SK-N-SH treated with all-trans-retinoic acid at 6 μM for 48 hours (cell line): ENCODE data around the gene CENPE.
A peak's percentile ranks its signal among the peaks of the same experiment; 100 is the strongest.

ENCODE experiments used
- ATAC-seq: fragments of 200-7000 bp; cut with Tn5 transposase; 3 replicates; pipeline ENCODE4 v1.9.1; 2020; ENCODE audit warnings: mild to moderate bottlenecking, moderate library complexity
- ARNTL ChIP-seq: fragments of 450-650 bp; formaldehyde crosslinking; IDR thresholded peaks from 2 replicates; pipeline ENCODE4 v1.5.0; 2020; ENCODE audit warnings: low read depth, mild to moderate bottlenecking, moderate library complexity, borderline replicate concordance
- BACH2 ChIP-seq: fragments of 250-450 bp; sonication (Bioruptor Pico); IDR thresholded peaks from 2 replicates; pipeline ENCODE4 v1.9.0; 2021; ENCODE audit warnings: mild to moderate bottlenecking, borderline replicate concordance
- CSDC2 ChIP-seq: fragments of 250-450 bp; sonication (Bioruptor Pico); IDR thresholded peaks from 2 replicates; pipeline ENCODE4 v1.5.0; 2020; ENCODE audit warnings: mild to moderate bottlenecking, moderate library complexity
- ESRRG ChIP-seq: fragments of 250-450 bp; sonication (Bioruptor Pico); IDR thresholded peaks from 2 replicates; pipeline ENCODE4 v1.6.1; 2021; ENCODE audit warnings: mild to moderate bottlenecking
- GLIS3 ChIP-seq: fragments of 250-450 bp; sonication (Bioruptor Pico); IDR thresholded peaks from 2 replicates; pipeline ENCODE4 v1.5.0; 2020; ENCODE audit warnings: mild to moderate bottlenecking, moderate library complexity
- ISL1 ChIP-seq: fragments of 250-450 bp; sonication (Bioruptor Pico); IDR thresholded peaks from 2 replicates; pipeline ENCODE4 v2.1.2; 2022; ENCODE audit warnings: mild to moderate bottlenecking, moderate library complexity
- OSR1 ChIP-seq: fragments of 250-450 bp; sonication (Bioruptor Pico); IDR thresholded peaks from 2 replicates; pipeline ENCODE4 v1.8.0; 2022; ENCODE audit warnings: moderate library complexity, mild to moderate bottlenecking, inconsistent platforms
- PPARA ChIP-seq: fragments of 250-450 bp; sonication (Bioruptor Pico); IDR thresholded peaks from 2 replicates; pipeline ENCODE4 v1.5.0; 2020; ENCODE audit warnings: mild to moderate bottlenecking, borderline replicate concordance
- RARB ChIP-seq: fragments of 250-450 bp; sonication (Bioruptor Pico); IDR thresholded peaks from 2 replicates; pipeline ENCODE4 v1.8.0; 2021; ENCODE audit warnings: mild to moderate bottlenecking, moderate library complexity
- SNAI2 ChIP-seq: fragments of 250-450 bp; sonication (Bioruptor Pico); IDR thresholded peaks from 2 replicates; pipeline ENCODE4 v1.5.0; 2020; ENCODE audit warnings: mild to moderate bottlenecking, moderate library complexity
- TCF4 ChIP-seq: fragments of 250-450 bp; sonication (Bioruptor Pico); IDR thresholded peaks from 2 replicates; pipeline ENCODE4 v1.8.0; 2021; ENCODE audit warnings: mild to moderate bottlenecking, moderate library complexity, borderline replicate concordance
- TOX ChIP-seq: fragments of 250-450 bp; sonication (Bioruptor Pico); IDR thresholded peaks from 2 replicates; pipeline ENCODE4 v1.8.0; 2021; ENCODE audit warnings: mild to moderate bottlenecking, moderate library complexity, borderline replicate concordance
- ZC3H10 ChIP-seq: fragments of 250-450 bp; sonication (Bioruptor Pico); IDR thresholded peaks from 2 replicates; pipeline ENCODE4 v1.5.1; 2021; ENCODE audit warnings: mild to moderate bottlenecking, moderate library complexity
- ZFP3 ChIP-seq: fragments of 250-450 bp; sonication (Bioruptor Pico); IDR thresholded peaks from 2 replicates; pipeline ENCODE4 v1.5.0; 2020; ENCODE audit warnings: mild to moderate bottlenecking, moderate library complexity
- ZNF565 ChIP-seq: fragments of 450-650 bp; formaldehyde crosslinking; conservative IDR thresholded peaks from 2 replicates; pipeline ENCODE4 v1.5.0; 2020; ENCODE audit warnings: low read depth, mild to moderate bottlenecking, moderate library complexity
- ZNF70 ChIP-seq: fragments of 450-650 bp; formaldehyde crosslinking; IDR thresholded peaks from 2 replicates; pipeline ENCODE4 v1.5.0; 2020; ENCODE audit warnings: mild to moderate bottlenecking, moderate library complexity
- ZNF8 ChIP-seq: fragments of 450-650 bp; formaldehyde crosslinking; IDR thresholded peaks from 2 replicates; pipeline ENCODE4 v1.5.0; 2020; ENCODE audit warnings: mild to moderate bottlenecking, moderate library complexity
- TF ChIP-seq, protein P1 (sequence below): fragments of 250-450 bp; sonication (Bioruptor Pico); IDR thresholded peaks from 2 replicates; pipeline ENCODE4 v1.8.0; 2021; ENCODE audit warnings: low read depth, mild to moderate bottlenecking, moderate library complexity, borderline replicate concordance
- TF ChIP-seq, protein P2 (sequence below): fragments of 250-450 bp; sonication (Bioruptor Pico); IDR thresholded peaks from 2 replicates; pipeline ENCODE4 v1.5.1; 2020; ENCODE audit warnings: low read depth, mild to moderate bottlenecking, moderate library complexity
- TF ChIP-seq, protein P3 (sequence below): fragments of 250-450 bp; sonication (Bioruptor Pico); IDR thresholded peaks from 2 replicates; pipeline ENCODE4 v1.8.0; 2020; ENCODE audit warnings: mild to moderate bottlenecking, moderate library complexity, borderline replicate concordance
- TF ChIP-seq, protein P4 (sequence below): fragments of 250-450 bp; sonication (Bioruptor Pico); IDR thresholded peaks from 2 replicates; pipeline ENCODE4 v1.5.1; 2021; ENCODE audit warnings: mild to moderate bottlenecking, moderate library complexity

The CENPE gene

DNA sequence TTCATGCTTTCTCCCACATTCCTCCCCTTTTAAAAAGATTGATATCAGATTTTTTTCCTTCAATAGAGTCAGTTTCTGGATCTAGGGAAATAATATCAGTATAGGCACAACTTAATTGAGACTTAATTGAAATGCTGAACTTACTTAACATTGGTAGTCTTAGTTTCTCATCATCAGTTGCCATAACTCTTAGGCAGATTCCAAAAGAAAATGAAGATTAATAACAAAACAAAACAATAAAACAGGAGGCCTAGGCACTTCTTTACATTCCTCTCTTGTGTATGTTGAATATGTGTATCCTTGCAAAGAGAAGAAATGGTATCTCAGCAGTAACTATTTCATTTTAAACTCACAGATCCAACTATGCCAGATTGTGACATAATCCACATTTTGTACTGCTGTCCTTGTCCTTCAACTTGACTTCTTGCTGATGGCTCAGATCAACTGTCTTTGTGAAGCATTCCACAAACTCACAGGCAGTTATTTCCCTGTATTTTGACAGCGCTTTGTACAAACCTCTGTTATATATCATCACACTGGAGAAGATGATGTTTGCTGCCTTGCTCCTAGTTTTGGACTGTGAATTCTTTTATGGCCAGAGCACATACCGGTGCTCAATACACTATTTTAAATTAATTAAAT, 112.5 kb downstream of the CENPE start:
- TF ChIP-seq BACH2 (CRISPR knock-in tag), result no peak
- no peak for TF ChIP-seq ESRRG (CRISPR knock-in tag)
- no peak for TF ChIP-seq TOX (CRISPR knock-in tag)
- TF ChIP-seq CSDC2, result no peak
- TF ChIP-seq ISL1, result no peak
- TF ChIP-seq, protein P1, sequence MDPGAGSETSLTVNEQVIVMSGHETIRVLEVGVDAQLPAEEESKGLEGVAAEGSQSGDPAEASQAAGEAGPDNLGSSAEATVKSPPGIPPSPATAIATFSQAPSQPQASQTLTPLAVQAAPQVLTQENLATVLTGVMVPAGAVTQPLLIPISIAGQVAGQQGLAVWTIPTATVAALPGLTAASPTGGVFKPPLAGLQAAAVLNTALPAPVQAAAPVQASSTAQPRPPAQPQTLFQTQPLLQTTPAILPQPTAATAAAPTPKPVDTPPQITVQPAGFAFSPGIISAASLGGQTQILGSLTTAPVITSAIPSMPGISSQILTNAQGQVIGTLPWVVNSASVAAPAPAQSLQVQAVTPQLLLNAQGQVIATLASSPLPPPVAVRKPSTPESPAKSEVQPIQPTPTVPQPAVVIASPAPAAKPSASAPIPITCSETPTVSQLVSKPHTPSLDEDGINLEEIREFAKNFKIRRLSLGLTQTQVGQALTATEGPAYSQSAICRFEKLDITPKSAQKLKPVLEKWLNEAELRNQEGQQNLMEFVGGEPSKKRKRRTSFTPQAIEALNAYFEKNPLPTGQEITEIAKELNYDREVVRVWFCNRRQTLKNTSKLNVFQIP (CRISPR knock-in tag), result no peak
- no peak for TF ChIP-seq ZNF565 (CRISPR knock-in tag)
- no peak for TF ChIP-seq RARB (CRISPR knock-in tag)
- TF ChIP-seq ZFP3 (CRISPR knock-in tag), result no peak
- TF ChIP-seq, protein P2, sequence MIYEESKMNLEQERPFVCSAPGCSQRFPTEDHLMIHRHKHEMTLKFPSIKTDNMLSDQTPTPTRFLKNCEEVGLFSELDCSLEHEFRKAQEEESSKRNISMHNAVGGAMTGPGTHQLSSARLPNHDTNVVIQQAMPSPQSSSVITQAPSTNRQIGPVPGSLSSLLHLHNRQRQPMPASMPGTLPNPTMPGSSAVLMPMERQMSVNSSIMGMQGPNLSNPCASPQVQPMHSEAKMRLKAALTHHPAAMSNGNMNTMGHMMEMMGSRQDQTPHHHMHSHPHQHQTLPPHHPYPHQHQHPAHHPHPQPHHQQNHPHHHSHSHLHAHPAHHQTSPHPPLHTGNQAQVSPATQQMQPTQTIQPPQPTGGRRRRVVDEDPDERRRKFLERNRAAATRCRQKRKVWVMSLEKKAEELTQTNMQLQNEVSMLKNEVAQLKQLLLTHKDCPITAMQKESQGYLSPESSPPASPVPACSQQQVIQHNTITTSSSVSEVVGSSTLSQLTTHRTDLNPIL (CRISPR knock-in tag), result no peak
- no peak for ATAC-seq

DNA sequence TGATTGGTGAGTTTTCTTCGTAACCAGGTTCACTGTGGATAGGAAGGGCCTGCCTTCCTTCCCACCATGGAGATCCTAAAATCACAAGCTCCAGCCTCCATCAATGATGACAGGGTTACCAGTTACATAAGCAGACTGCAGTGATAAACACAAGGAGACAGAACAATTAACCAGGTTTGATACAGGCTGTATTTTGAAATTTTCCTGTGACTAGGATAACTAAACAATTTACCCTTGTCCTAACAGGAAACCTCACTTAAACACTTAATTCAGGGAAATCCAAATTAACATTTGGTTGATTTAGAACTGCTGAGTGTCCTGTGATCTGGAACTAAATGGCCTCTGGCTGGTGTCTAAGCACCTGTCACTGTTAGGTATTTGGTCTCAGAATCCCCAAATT, 118.5 kb downstream of the CENPE start:
- ATAC-seq, result no peak
- TF ChIP-seq TOX (CRISPR knock-in tag) (no peak), TCF4 (CRISPR knock-in tag) (no peak), ZNF8 (CRISPR knock-in tag) (no peak), RARB (CRISPR knock-in tag) (no peak), SNAI2 (CRISPR knock-in tag) (no peak), ZNF70 (CRISPR knock-in tag) (no peak), OSR1 (no peak), ZNF565 (CRISPR knock-in tag) (no peak), ZFP3 (CRISPR knock-in tag) (no peak), ESRRG (CRISPR knock-in tag) (no peak), CSDC2 (no peak), ISL1 (no peak), ZC3H10 (CRISPR knock-in tag) (no peak), BACH2 (CRISPR knock-in tag) (no peak), ARNTL (CRISPR knock-in tag) (no peak), PPARA (CRISPR knock-in tag) (no peak), GLIS3 (CRISPR knock-in tag) (no peak)
- TF ChIP-seq, protein P3, sequence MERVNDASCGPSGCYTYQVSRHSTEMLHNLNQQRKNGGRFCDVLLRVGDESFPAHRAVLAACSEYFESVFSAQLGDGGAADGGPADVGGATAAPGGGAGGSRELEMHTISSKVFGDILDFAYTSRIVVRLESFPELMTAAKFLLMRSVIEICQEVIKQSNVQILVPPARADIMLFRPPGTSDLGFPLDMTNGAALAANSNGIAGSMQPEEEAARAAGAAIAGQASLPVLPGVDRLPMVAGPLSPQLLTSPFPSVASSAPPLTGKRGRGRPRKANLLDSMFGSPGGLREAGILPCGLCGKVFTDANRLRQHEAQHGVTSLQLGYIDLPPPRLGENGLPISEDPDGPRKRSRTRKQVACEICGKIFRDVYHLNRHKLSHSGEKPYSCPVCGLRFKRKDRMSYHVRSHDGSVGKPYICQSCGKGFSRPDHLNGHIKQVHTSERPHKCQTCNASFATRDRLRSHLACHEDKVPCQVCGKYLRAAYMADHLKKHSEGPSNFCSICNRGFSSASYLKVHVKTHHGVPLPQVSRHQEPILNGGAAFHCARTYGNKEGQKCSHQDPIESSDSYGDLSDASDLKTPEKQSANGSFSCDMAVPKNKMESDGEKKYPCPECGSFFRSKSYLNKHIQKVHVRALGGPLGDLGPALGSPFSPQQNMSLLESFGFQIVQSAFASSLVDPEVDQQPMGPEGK (CRISPR knock-in tag), result no peak
- TF ChIP-seq, protein P4, sequence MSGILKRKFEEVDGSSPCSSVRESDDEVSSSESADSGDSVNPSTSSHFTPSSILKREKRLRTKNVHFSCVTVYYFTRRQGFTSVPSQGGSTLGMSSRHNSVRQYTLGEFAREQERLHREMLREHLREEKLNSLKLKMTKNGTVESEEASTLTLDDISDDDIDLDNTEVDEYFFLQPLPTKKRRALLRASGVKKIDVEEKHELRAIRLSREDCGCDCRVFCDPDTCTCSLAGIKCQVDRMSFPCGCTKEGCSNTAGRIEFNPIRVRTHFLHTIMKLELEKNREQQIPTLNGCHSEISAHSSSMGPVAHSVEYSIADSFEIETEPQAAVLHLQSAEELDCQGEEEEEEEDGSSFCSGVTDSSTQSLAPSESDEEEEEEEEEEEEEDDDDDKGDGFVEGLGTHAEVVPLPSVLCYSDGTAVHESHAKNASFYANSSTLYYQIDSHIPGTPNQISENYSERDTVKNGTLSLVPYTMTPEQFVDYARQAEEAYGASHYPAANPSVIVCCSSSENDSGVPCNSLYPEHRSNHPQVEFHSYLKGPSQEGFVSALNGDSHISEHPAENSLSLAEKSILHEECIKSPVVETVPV, result no peak
- TF ChIP-seq, protein P1 (CRISPR knock-in tag), result no peak

DNA sequence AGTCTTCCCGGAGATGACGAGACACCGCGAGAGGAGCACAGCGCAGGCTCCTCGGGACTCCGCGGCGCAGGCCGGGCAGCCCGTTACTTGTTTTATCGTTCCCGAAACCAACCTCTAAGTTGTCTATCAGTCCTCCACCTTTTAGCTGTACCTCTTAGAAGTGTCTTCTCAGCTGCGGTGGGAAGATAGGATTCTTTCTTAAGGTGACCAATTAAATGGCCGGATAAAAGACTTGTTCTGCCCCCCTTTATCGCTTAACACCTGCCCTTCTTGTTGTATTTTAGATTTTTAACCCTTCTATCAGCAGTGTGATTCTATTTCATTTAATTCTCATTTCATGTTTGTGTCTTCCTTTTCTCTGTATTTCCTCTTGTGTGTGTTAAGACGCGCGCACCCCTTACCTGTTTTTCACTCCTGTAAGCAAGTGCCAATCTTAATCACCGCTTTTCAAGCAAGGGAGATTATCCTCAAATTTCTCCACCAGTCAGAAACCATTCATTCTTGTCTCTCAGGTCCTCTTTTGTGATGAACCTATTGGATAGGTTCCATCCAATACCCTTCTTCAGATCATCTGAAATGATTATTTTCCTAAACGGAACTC, 121.3 kb downstream of the CENPE start, which contains the start of gene SLC9B2:
Gene SLC9B2, minus strand, starts transcription at position 15 of the 601 bp plus-strand sequence. CDS start 9,211 bp downstream, outside the sequence.
- TF ChIP-seq TCF4 (CRISPR knock-in tag) (no peak), ZNF70 (CRISPR knock-in tag) (no peak), ISL1 (no peak), CSDC2 (no peak), ZNF565 (CRISPR knock-in tag) (no peak), TOX (CRISPR knock-in tag) (no peak), ZNF8 (CRISPR knock-in tag) (no peak), OSR1 (no peak), ARNTL (CRISPR knock-in tag) (no peak), RARB (CRISPR knock-in tag) (no peak)
- TF ChIP-seq, protein P4, result no peak
- TF ChIP-seq, protein P1 (CRISPR knock-in tag), result no peak
- TF ChIP-seq, protein P3 (CRISPR knock-in tag), result no peak
- TF ChIP-seq, all 23 proteins: peak for 0
- peak; percentile 90 for ATAC-seq
